ENCODE results near the gene SNX21.

DNA sequence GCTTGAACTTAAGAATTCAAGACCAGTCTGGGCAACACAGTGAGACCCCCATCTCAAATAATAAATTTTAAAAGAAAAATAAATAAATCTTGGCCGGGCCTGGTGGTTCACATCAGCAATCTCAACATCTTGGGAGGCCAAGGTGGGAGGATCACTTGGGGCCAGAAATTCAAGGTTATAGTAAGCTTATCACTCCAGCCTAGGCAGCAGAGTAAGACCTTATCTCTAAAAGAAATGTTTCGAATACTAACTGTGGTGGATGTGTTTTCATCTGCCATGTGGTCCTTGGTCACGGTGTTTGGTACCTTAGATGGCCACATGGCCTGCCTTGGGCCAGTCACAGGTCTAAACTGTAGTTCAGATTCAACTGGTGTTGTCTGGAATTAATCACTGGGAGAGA, 15.4 kb upstream of the SNX21 start:
- 0 out of 2 replicates have a peak, but pooled peaks have one; percentile 9 for TF ChIP-seq KLF16 (IDR thresholded peaks at IDR 0.05)
- no peak for TF ChIP-seq TAF1 (IDR thresholded peaks at IDR 0.05; ENCODE audit: control insufficient read depth, extremely low read depth, insufficient read depth, low read length, severe bottlenecking)
- TF ChIP-seq, protein P1, sequence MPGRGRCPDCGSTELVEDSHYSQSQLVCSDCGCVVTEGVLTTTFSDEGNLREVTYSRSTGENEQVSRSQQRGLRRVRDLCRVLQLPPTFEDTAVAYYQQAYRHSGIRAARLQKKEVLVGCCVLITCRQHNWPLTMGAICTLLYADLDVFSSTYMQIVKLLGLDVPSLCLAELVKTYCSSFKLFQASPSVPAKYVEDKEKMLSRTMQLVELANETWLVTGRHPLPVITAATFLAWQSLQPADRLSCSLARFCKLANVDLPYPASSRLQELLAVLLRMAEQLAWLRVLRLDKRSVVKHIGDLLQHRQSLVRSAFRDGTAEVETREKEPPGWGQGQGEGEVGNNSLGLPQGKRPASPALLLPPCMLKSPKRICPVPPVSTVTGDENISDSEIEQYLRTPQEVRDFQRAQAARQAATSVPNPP (IDR thresholded peaks at IDR 0.05; ENCODE audit: borderline replicate concordance, insufficient read depth, insufficient read length): no peak
- TF ChIP-seq EGR1 (conservative IDR thresholded peaks at IDR 0.05): no peak
- TF ChIP-seq MAFG (tag; conservative IDR thresholded peaks at IDR 0.05): no peak
- TF ChIP-seq, protein P2, sequence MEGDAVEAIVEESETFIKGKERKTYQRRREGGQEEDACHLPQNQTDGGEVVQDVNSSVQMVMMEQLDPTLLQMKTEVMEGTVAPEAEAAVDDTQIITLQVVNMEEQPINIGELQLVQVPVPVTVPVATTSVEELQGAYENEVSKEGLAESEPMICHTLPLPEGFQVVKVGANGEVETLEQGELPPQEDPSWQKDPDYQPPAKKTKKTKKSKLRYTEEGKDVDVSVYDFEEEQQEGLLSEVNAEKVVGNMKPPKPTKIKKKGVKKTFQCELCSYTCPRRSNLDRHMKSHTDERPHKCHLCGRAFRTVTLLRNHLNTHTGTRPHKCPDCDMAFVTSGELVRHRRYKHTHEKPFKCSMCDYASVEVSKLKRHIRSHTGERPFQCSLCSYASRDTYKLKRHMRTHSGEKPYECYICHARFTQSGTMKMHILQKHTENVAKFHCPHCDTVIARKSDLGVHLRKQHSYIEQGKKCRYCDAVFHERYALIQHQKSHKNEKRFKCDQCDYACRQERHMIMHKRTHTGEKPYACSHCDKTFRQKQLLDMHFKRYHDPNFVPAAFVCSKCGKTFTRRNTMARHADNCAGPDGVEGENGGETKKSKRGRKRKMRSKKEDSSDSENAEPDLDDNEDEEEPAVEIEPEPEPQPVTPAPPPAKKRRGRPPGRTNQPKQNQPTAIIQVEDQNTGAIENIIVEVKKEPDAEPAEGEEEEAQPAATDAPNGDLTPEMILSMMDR (IDR thresholded peaks at IDR 0.05 in 2 of 3, conservative IDR thresholded peaks at IDR 0.05 in 1 of 3; ENCODE audit: insufficient read depth in 2 of 3, low read depth in 1 of 3, low read length in 3 of 3): no peak
- no peak for TF ChIP-seq EZH2 (IDR thresholded peaks at IDR 0.05; ENCODE audit: borderline replicate concordance, low read depth, low read length)
- TF ChIP-seq TEAD4 (IDR thresholded peaks at IDR 0.05; ENCODE audit: low read length): peak; percentile 61
- TF ChIP-seq TEAD4 (CRISPR knock-in tag; IDR thresholded peaks at IDR 0.05; ENCODE audit: borderline replicate concordance): no peak
- no peak for TF ChIP-seq SMC3 (conservative IDR thresholded peaks at IDR 0.05; ENCODE audit: insufficient read depth, low read depth, low read length)
- TF ChIP-seq SP1 (CRISPR knock-in tag; IDR thresholded peaks at IDR 0.05): no peak
- TF ChIP-seq MYNN (IDR thresholded peaks at IDR 0.05): no peak
- TF ChIP-seq MYNN (CRISPR knock-in tag; IDR thresholded peaks at IDR 0.05): no peak
- no peak for TF ChIP-seq DPF2 (IDR thresholded peaks at IDR 0.05)
- no peak for TF ChIP-seq HDGF (IDR thresholded peaks at IDR 0.05)
- TF ChIP-seq SIX5 (IDR thresholded peaks at IDR 0.05; ENCODE audit: borderline replicate concordance in 1 of 2, insufficient read depth in 1 of 2, low read depth in 1 of 2, low read length in 2 of 2): no peak
